HCT116 (cell line): ENCODE results near the gene PRRT1. TPM values are rescaled to one million over a fixed set of nuclear protein-coding genes. Genes with fewer than 3 reads are reported as not detected.

Experiments
- ATAC-seq: fragments of 200-7000 bp; cut with Tn5 transposase; 2 replicates; pipeline ENCODE4 v1.9.1; 2020; ENCODE audit warnings: mild to moderate bottlenecking, moderate library complexity
- BruUV-seq: library from RNA; stranded (reverse); fragments of 400-500 nt; replicated peaks from 2 replicates; lab custom pipeline; 2021; lab: Mats Ljungman, UMichigan
- CTCF ChIA-PET: fragments of 300-600 bp; sonication (Branson Sonifier 250); formaldehyde crosslinking; loops from one replicate; lab custom pipeline; 2021; ENCODE audit warnings: antibody characterized with exemption; lab: Charles Lee
- POLR2A ChIA-PET: fragments of 300-600, 350-600 bp; sonication (Branson Sonifier 250); formaldehyde crosslinking; loops from one replicate; lab custom pipeline; 2021; ENCODE audit warnings: antibody characterized with exemption; lab: Charles Lee
- RAD21 ChIA-PET, 2 experiments: fragments of 300-600 bp; sonication (Branson Sonifier 250); formaldehyde crosslinking; loops; one replicate each; lab custom pipeline; 2023; ENCODE audit warnings: low total read pairs in 2 of 2; ENCODE audit not compliant: uncharacterized antibody in 2 of 2, unreplicated experiment in 2 of 2, low non-redundant PET in 1 of 2; lab: Charles Lee
- DNase-seq: peaks from one replicate; pipeline ENCODE4 v3.0.0-alpha.2; 2010; ENCODE audit warnings: low read depth, low spot score
- H2AFZ ChIP-seq: fragments of 200-600 bp; shearing (Covaris generic), sonication (generic); 2 replicates; pipeline ENCODE4 v1.6.1; 2017; ENCODE audit warnings: low read depth, mixed run types, mixed read lengths, antibody characterized with exemption, low read length; ENCODE audit not compliant: poor library complexity, severe bottlenecking
- H3K27ac ChIP-seq: 2 replicates; pipeline ENCODE4 v1.5.1; 2012; ENCODE audit warnings: low read depth, low read length
- H3K27me3 ChIP-seq: fragments of 200-600 bp; sonication (generic); 2 replicates; pipeline ENCODE4 v1.6.1; 2016; ENCODE audit warnings: mixed run types, low read length, mixed read lengths; ENCODE audit not compliant: insufficient read depth
- H3K36me3 ChIP-seq, 2 experiments: fragments of 200-500 bp in 1 of 2; fragments of 200-600 bp in 1 of 2; sonication (Bioruptor generic) in 1 of 2; sonication (generic) in 1 of 2; 2 replicates each; pipeline versions ENCODE4 v1.5.1 to v1.6.1; 2014 to 2016; ENCODE audit warnings: low read length in 2 of 2, inconsistent platforms in 1 of 2, mixed read lengths in 1 of 2, mixed run types in 1 of 2; ENCODE audit not compliant: insufficient read depth in 2 of 2, control insufficient read depth in 1 of 2
- H3K4me1 ChIP-seq, 2 experiments: fragments of 200-600 bp in 1 of 2; sonication (generic) in 1 of 2; 2 replicates each; pipeline versions ENCODE4 v1.5.1 to v1.6.1; 2012 to 2017; ENCODE audit warnings: low read length in 2 of 2, inconsistent platforms in 1 of 2, mild to moderate bottlenecking in 1 of 2, mixed read lengths in 1 of 2, mixed run types in 1 of 2, moderate library complexity in 1 of 2; ENCODE audit not compliant: insufficient read depth in 2 of 2, control insufficient read depth in 1 of 2
- H3K4me2 ChIP-seq: fragments of 200-600 bp; sonication (generic); 2 replicates; pipeline ENCODE4 v1.6.1; 2017; ENCODE audit warnings: mixed run types, low read length, mixed read lengths
- H3K4me3 ChIP-seq, 2 experiments: fragments of 200-600 bp in 1 of 2; sonication (generic) in 1 of 2; replicated peaks in 1 of 2; 2 replicates each; pipeline ENCODE4 v1.5.1; 2011 to 2016; ENCODE audit warnings: low read length in 2 of 2, control low read depth in 1 of 2, low read depth in 1 of 2, mild to moderate bottlenecking in 1 of 2, mixed read lengths in 1 of 2, mixed run types in 1 of 2
- H3K79me2 ChIP-seq: fragments of 200-600 bp; sonication (generic); 2 replicates; pipeline ENCODE4 v1.6.1; 2017; ENCODE audit warnings: mild to moderate bottlenecking, mixed run types, low read length, moderate library complexity, mixed read lengths; ENCODE audit not compliant: insufficient read depth
- H3K9ac ChIP-seq: fragments of 200-600 bp; sonication (generic); 2 replicates; pipeline ENCODE4 v1.6.1; 2016; ENCODE audit warnings: low read length, mixed read lengths
- H3K9me2 ChIP-seq: fragments of 200-600 bp; sonication (generic), shearing (Covaris generic); 2 replicates; pipeline ENCODE4 v1.6.1; 2017; ENCODE audit warnings: mixed run types, mild to moderate bottlenecking, moderate library complexity; ENCODE audit not compliant: insufficient read depth
- H3K9me3 ChIP-seq, 2 experiments: fragments of 200-500 bp in 1 of 2; fragments of 200-600 bp in 1 of 2; sonication (Bioruptor generic) in 1 of 2; sonication (generic) in 1 of 2; 2 replicates each; pipeline ENCODE4 v1.6.1; 2014 to 2017; ENCODE audit warnings: low read length in 2 of 2, mixed read lengths in 2 of 2, inconsistent platforms in 1 of 2, low read depth in 1 of 2, mild to moderate bottlenecking in 1 of 2, mixed run types in 1 of 2, moderate library complexity in 1 of 2; ENCODE audit not compliant: control insufficient read depth in 1 of 2, insufficient read depth in 1 of 2
- H4K20me1 ChIP-seq: fragments of 200-600 bp; sonication (generic), shearing (Covaris generic); 2 replicates; pipeline ENCODE4 v1.6.1; 2017; ENCODE audit warnings: mixed run types, mild to moderate bottlenecking, moderate library complexity; ENCODE audit not compliant: insufficient read depth
- CBX3 ChIP-seq: IDR thresholded peaks from 2 replicates; pipeline ENCODE4 v1.6.1; 2012; ENCODE audit warnings: low read depth
- FOSL1 ChIP-seq: IDR thresholded peaks from 2 replicates; pipeline ENCODE4 v1.6.1; 2012; ENCODE audit warnings: low read depth
- JUND ChIP-seq: IDR thresholded peaks from 2 replicates; pipeline ENCODE4 v1.6.1; 2012
- POLR2A ChIP-seq: IDR thresholded peaks from 2 replicates; pipeline ENCODE4 v1.7.0; 2011; ENCODE audit warnings: borderline replicate concordance; ENCODE audit not compliant: insufficient read depth, insufficient read length; ENCODE audit errors: extremely low read depth
- SIN3A ChIP-seq: IDR thresholded peaks from 2 replicates; pipeline ENCODE4 v1.6.1; 2012; ENCODE audit warnings: low read depth
- TCF7L2 ChIP-seq: IDR thresholded peaks from 2 replicates; pipeline ENCODE4 v1.7.0; 2011; ENCODE audit warnings: borderline replicate concordance, inconsistent platforms; ENCODE audit not compliant: insufficient read depth, insufficient read length; ENCODE audit errors: extremely low read depth
- YY1 ChIP-seq: IDR thresholded peaks from 2 replicates; pipeline ENCODE4 v1.6.1; 2011; ENCODE audit warnings: low read length, low read depth, moderate library complexity, mild to moderate bottlenecking; ENCODE audit not compliant: insufficient replicate concordance; ENCODE audit errors: extremely low read depth
- ZFX ChIP-seq: fragments of 450-650 bp; IDR thresholded peaks from 2 replicates; pipeline ENCODE4 v1.6.1; 2017
- intact Hi-C: fragments of 100-400 bp; cut with micrococcal nuclease; formaldehyde crosslinking; loops from 2 replicates; pipeline ENCODE4 v1.10.0; 2022
- total RNA-seq: library from RNA; stranded (reverse); gene quantifications from one replicate; pipeline ENCODE4 v1.2.1, GENCODE V29; 2021; ENCODE audit not compliant: unreplicated experiment
- TF ChIP-seq, protein P1 (sequence below): IDR thresholded peaks from 2 replicates; pipeline ENCODE4 v1.6.1; 2012
- TF ChIP-seq, protein P2 (sequence below): IDR thresholded peaks from 2 replicates; pipeline ENCODE4 v1.6.1; 2012
- TF ChIP-seq, protein P3 (sequence below), 3 experiments: fragments of 200-600 bp in 1 of 3; sonication (generic) in 1 of 3; IDR thresholded peaks in 2 of 3; conservative IDR thresholded peaks in 1 of 3; 2 replicates each; pipeline ENCODE4 v1.5.1; 2012 to 2017; ENCODE audit warnings: low read depth in 2 of 3, low read length in 2 of 3, antibody characterized with exemption in 1 of 3, borderline replicate concordance in 1 of 3, control low read depth in 1 of 3, mild to moderate bottlenecking in 1 of 3, mixed read lengths in 1 of 3, mixed run types in 1 of 3, moderate library complexity in 1 of 3; ENCODE audit not compliant: insufficient read depth in 1 of 3

PRRT1 gene
- total RNA-seq, 1 experiment from 2014 or later, result 6.1 TPM

DNA sequence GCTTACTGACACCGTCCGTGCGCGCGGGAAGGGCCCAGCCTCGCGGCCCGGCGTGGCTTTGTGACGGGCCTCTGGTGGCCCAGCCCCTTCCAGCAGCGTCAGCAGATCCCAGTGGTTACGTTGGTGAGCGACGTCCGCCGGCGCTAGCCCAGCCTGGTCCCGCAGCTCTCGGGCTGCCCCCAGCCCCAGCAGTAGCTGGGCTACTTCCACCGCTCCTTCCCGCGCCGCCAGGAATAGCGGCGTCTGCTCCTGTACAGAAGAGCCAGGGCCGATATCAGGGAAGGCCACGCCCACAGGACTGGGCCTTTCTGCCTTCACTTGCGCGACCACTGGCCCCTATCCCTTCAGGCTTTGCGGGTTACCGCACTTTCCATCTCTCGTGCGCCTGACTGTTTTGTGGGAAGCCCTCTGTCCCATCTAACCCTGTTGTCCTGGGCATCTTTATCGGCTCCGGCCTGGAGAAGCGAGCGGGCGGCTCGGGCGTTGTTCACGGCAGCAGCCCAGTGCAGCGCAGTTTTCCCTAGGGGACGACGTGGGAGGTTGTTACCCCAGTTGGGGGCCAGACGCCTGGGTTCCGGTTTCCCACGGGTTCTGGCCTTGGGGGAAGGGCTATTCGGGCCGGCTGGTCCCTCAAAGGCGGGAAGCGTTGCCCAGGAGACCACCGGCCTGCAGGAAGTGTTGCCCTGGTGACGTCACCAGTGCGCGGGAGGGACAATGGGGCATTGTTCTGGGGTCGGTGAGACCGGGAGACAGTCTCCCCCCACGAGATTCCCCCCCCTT is 44.4 kb upstream of the PRRT1 start (continued):
- no peak for TF ChIP-seq YY1
- TF ChIP-seq ZFX, result peak; percentile 87
- TF ChIP-seq, protein P1, sequence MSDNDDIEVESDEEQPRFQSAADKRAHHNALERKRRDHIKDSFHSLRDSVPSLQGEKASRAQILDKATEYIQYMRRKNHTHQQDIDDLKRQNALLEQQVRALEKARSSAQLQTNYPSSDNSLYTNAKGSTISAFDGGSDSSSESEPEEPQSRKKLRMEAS, result no peak
- TF ChIP-seq, protein P2, sequence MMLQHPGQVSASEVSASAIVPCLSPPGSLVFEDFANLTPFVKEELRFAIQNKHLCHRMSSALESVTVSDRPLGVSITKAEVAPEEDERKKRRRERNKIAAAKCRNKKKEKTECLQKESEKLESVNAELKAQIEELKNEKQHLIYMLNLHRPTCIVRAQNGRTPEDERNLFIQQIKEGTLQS, result no peak

GRCh38 chr6:32195652-32195901 is 43.8 kb upstream of the PRRT1 start:
- no peaks in the 10 kb centered on the region for H4K20me1 ChIP-seq
- H2AFZ ChIP-seq, result no peak overlapping the region
- no peaks in the 10 kb centered on the region for H3K9me3 ChIP-seq
- H3K27ac ChIP-seq, result peak overlapping the region; percentile 99
- H3K4me3 ChIP-seq, result peak overlapping the region; percentile 70 to 76
- ChIA-PET CTCF (interaction anchor here (0.7 to 1.5 kb wide), 11 partner anchors 10 to 880 kb away, joined by 3 to 18 read pairs (median 4); partner anchors contain the start of genes ABHD16A, ATF6B, FKBPL and HLA-DPB1), POLR2A (interaction anchor here (0.8 to 1.8 kb wide), 14 partner anchors 9 to 1122 kb away, joined by 3 to 11 read pairs (median 4); partner anchors contain the start of genes AGPAT1, ATF6B, DXO and FKBPL), RAD21 (interaction anchor here (0.5 to 1.2 kb wide), 5 partner anchors 42 to 92 kb away, joined by 3 to 6 read pairs (median 4); partner anchors contain the start of genes ATF6B (in 1 of the 2) and FKBPL (in 1 of the 2))
- peak; percentile 88 for ATAC-seq
- no peaks in the 10 kb centered on the region for H3K36me3 ChIP-seq
- H3K79me2 ChIP-seq, result no peaks in the 10 kb centered on the region
- no peaks in the 10 kb centered on the region for H3K9me2 ChIP-seq
- peaks cover 27 to 58% of the 10 kb centered on the region in 2 experiments for H3K4me1 ChIP-seq
- peak overlapping the region; percentile 97 for H3K9ac ChIP-seq
- H3K27me3 ChIP-seq, result no peaks in the 10 kb centered on the region
- H3K4me2 ChIP-seq, result peak overlapping the region; percentile 91
- intact Hi-C loops, result loop anchor here (1.0 kb wide), 2 partner anchors 76 to 108 kb away; no protein-coding TSS in a partner anchor
- BruUV-seq, result no TSS peak
- peak; percentile 99 for DNase-seq
- TF ChIP-seq JUND (no peak), YY1 (peak; percentile 8), POLR2A (peak; percentile 17), CBX3 (no peak), TCF7L2 (peak; percentile 48), SIN3A (no peak), FOSL1 (no peak)
- TF ChIP-seq, protein P3, sequence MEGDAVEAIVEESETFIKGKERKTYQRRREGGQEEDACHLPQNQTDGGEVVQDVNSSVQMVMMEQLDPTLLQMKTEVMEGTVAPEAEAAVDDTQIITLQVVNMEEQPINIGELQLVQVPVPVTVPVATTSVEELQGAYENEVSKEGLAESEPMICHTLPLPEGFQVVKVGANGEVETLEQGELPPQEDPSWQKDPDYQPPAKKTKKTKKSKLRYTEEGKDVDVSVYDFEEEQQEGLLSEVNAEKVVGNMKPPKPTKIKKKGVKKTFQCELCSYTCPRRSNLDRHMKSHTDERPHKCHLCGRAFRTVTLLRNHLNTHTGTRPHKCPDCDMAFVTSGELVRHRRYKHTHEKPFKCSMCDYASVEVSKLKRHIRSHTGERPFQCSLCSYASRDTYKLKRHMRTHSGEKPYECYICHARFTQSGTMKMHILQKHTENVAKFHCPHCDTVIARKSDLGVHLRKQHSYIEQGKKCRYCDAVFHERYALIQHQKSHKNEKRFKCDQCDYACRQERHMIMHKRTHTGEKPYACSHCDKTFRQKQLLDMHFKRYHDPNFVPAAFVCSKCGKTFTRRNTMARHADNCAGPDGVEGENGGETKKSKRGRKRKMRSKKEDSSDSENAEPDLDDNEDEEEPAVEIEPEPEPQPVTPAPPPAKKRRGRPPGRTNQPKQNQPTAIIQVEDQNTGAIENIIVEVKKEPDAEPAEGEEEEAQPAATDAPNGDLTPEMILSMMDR (IDR thresholded peaks at IDR 0.05 in 2 of 3, conservative IDR thresholded peaks at IDR 0.05 in 1 of 3; ENCODE audit: borderline replicate concordance in 1 of 3, insufficient read depth in 1 of 3, low read depth in 2 of 3, low read length in 2 of 3), result peak in 1 of 3 experiments; percentile 54; a peak in 2 of 6 replicates
